Activated CD4-positive, alpha-beta T cell treated with anti-CD3 and anti-CD28 coated beads for 36 hours (primary cell): Measurements from ENCODE around the gene GDAP1L1. TPM values are rescaled to one million over a fixed set of nuclear protein-coding genes. Genes with fewer than 3 reads are reported as not detected.

ENCODE experiments used
- ATAC-seq: fragments of 200-7000 bp; cut with Tn5 transposase; one replicate; pipeline ENCODE4 v1.10.0; 2021; ENCODE audit warnings: mild to moderate bottlenecking, moderate library complexity
- CTCF ChIA-PET: fragments of 350-600 bp; sonication (Branson Sonifier 250); formaldehyde crosslinking; loops from one replicate; lab custom pipeline; 2021; ENCODE audit warnings: antibody characterized with exemption; lab: Charles Lee
- POLR2A ChIA-PET: fragments of 350-600 bp; sonication (Branson Sonifier 250); formaldehyde crosslinking; loops from one replicate; lab custom pipeline; 2021; ENCODE audit warnings: antibody characterized with exemption, inconsistent platforms; lab: Charles Lee
- DNase-seq: peaks from one replicate; pipeline ENCODE4 v3.0.0-alpha.2; 2020
- H3K27ac Mint-ChIP-seq: one replicate; pipeline ENCODE4 v1.8.0; 2021; ENCODE audit warnings: mixed read lengths
- H3K27me3 Mint-ChIP-seq: one replicate; pipeline ENCODE4 v1.8.0; 2021; ENCODE audit warnings: mixed read lengths
- H3K36me3 Mint-ChIP-seq: one replicate; pipeline ENCODE4 v1.8.0; 2021; ENCODE audit warnings: low read depth, mixed read lengths
- H3K4me1 Mint-ChIP-seq: one replicate; pipeline ENCODE4 v1.8.0; 2021; ENCODE audit warnings: mixed read lengths
- H3K4me3 Mint-ChIP-seq: one replicate; pipeline ENCODE4 v1.8.0; 2021; ENCODE audit warnings: mild to moderate bottlenecking, moderate library complexity, mixed read lengths
- H3K9me3 Mint-ChIP-seq: one replicate; pipeline ENCODE4 v1.8.0; 2021; ENCODE audit warnings: low read depth, mixed read lengths
- intact Hi-C, 2 experiments: fragments of 100-400 bp; cut with DNase I in 1 of 2; cut with micrococcal nuclease in 1 of 2; formaldehyde crosslinking; loops; one replicate each; pipeline versions ENCODE4 v1.14.2 to v1.15.1; 2022 to 2024; cut with DNase I, micrococcal nuclease
- total RNA-seq, 2 experiments: library from RNA; stranded (reverse); gene quantifications; one replicate each; pipeline ENCODE4 v1.2.3, GENCODE V29; 2021

Gene GDAP1L1
- total RNA-seq, 2 experiments from 2014 or later, result 0.74 to 0.89 TPM

DNA sequence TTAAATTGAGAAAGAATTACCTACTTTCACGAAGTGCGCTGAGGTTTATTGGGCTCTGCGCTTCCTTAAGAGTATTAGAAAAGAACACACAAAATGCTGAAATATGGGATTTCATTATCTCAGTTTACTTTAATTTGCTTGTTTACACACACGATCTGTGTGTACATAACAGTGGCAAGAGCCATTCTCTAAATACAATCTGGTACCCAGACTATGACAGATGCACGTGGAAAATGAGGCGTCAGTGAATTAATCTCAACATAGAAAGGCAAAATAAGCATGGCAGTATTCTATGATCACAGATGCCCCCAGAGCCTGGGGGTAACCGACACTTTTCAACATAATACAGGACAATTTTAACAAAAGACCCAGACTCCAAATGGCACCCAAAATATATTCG lies 55.6 kb downstream of the GDAP1L1 start:
- Mint-ChIP-seq H3K36me3 (peaks cover 2% of the 10 kb centered on the region), H3K27me3 (no peaks in the 10 kb centered on the region), H3K4me1 (peaks cover 5% of the 10 kb centered on the region), H3K4me3 (no peak overlapping the region), H3K9me3 (no peaks in the 10 kb centered on the region), H3K27ac (no peak overlapping the region)
- DNase-seq (no peak), ATAC-seq (no peak)
- ChIA-PET CTCF (interaction anchor here (0.7 to 3.7 kb wide), 2 partner anchors 8 to 87 kb away, joined by 3 to 19 read pairs; partner anchors contain the start of gene FITM2), POLR2A (no interaction called here)
- intact Hi-C loops, result no loop called here

GRCh38 chr20:44304383-44304782 lies 57.3 kb downstream of the GDAP1L1 start:
- intact Hi-C loops, result no loop called here
- DNase-seq, result no peak
- ChIA-PET CTCF (interaction anchor here (1.3 kb wide), 1 partner anchor 11 kb away, joined by 3 read pairs; no protein-coding TSS in a partner anchor), POLR2A (no interaction called here)
- no peak for ATAC-seq
- Mint-ChIP-seq H3K27me3 (no peaks in the 10 kb centered on the region), H3K27ac (no peak overlapping the region), H3K4me3 (no peak overlapping the region), H3K36me3 (peaks cover 2% of the 10 kb centered on the region), H3K9me3 (no peaks in the 10 kb centered on the region), H3K4me1 (peaks cover 8% of the 10 kb centered on the region)

DNA sequence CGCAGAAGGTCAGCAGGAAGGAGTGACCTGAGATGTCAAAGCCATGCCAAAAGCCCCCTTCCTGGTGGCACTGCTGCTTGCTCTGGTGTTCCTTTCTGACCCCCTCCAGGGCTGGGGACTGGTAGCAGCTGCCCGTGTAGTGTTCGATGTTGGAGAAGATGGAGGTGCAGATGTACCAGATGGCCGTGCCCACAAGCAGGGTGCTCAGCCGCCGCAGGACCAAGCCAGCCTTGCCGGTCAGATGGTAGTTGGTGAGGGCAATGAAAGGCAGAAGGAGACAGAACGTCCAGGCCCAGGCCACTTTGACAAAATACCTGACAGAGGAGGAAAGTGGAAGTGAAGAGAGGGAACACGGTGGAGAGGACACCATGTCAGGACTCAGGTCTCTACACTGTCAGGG lies 59.8 kb downstream of the GDAP1L1 start:
- Mint-ChIP-seq H3K4me1 (peaks cover 20% of the 10 kb centered on the region), H3K4me3 (no peak overlapping the region), H3K36me3 (peaks cover 1% of the 10 kb centered on the region), H3K27ac (no peak overlapping the region), H3K9me3 (no peaks in the 10 kb centered on the region), H3K27me3 (no peaks in the 10 kb centered on the region)
- DNase-seq (no peak), ATAC-seq (no peak)
- ChIA-PET CTCF (interaction anchor here (15.2 kb wide), 1 partner anchor 91 kb away, joined by 346 read pairs; no protein-coding TSS in a partner anchor), POLR2A (no interaction called here)
- intact Hi-C loops, result no loop called here

DNA sequence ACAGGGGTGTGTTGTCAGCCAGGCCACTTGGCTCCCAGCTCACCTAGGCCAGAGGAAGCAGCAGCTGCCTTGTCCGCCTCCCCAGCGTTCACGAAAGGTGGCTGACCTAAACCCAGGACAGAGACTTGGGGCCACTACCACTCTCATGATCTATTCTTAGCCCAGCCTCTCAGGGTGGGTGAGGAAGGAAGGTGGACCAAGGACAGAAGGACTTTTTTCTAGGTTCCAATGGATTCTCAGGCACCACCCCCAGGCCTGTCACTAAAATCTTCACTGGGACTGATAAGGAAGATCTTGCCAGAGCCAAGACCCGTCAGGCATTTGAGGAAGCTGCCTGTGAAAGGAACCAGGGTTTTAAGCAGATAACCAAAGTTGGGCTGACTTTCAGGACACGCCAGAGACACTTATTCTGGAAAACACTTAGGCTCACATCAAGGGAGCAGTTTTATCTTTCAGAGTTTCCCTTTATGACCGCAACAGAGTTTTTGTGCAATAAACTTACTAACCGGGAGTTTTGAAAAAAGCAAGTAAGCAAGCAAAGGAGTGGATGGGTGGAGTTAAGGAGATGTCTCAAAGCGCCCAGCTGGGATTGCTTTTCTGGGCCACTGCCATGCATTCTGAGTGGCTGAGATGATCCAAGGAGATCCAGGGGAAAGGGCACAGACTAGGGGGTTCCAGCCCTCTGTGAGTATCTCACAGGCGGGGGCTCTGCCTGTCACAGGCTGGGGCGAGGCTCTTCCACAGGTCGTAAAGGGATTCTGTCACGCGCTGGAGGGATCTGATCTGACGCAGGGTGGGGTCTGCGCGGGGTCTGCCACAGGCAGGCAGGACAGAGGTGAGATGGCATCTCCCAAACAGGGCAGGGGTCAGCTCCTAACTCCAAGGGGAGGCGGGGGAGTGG lies 62.9 kb downstream of the GDAP1L1 start:
- H3K4me1 Mint-ChIP-seq, result peaks cover 17% of the 10 kb centered on the region
- H3K4me3 Mint-ChIP-seq, result peak overlapping the region; percentile 86
- peaks cover 1% of the 10 kb centered on the region for H3K36me3 Mint-ChIP-seq
- peak; percentile 13 for DNase-seq
- no peaks in the 10 kb centered on the region for H3K9me3 Mint-ChIP-seq
- peak overlapping the region; percentile 66 for H3K27ac Mint-ChIP-seq
- POLR2A ChIA-PET, result interaction anchor here (0.7 to 2.2 kb wide), 4 partner anchors 91 to 301 kb away, joined by 3 to 11 read pairs (median 6); no protein-coding TSS in a partner anchor
- H3K27me3 Mint-ChIP-seq, result no peaks in the 10 kb centered on the region
- CTCF ChIA-PET, result interaction anchor here (0.5 to 15.2 kb wide), 12 partner anchors 9 to 723 kb away, joined by 3 to 346 read pairs (median 5); partner anchors contain the start of gene GDAP1L1
- no peak for ATAC-seq
- intact Hi-C loops, result loop anchor here (2.0 to 10.0 kb wide), 5 partner anchors 77 to 342 kb away; partner anchors contain the start of genes ADA (in 1 of the 2) and TTPAL (in 1 of the 2)

GRCh38 chr20:44310664-44311639 lies 63.8 kb downstream of the GDAP1L1 start, which contains the start of gene FITM2:
FITM2 (minus strand) TSS chr20:44311202; CDS start chr20:44311148, 54 bp downstream.
- Mint-ChIP-seq H3K27ac (peak within 1 kb of the TSS; percentile 66), H3K4me3 (peak within 1 kb of the TSS; percentile 86), H3K4me1 (peaks cover 17% of the 10 kb centered on the region), H3K36me3 (peaks cover 1% of the 10 kb centered on the region), H3K9me3 (no peaks in the 10 kb centered on the region), H3K27me3 (no peaks in the 10 kb centered on the region)
- ChIA-PET POLR2A (interaction anchor here (0.7 to 2.2 kb wide), 5 partner anchors 7 to 301 kb away, joined by 3 to 11 read pairs (median 3); no protein-coding TSS in a partner anchor), CTCF (interaction anchor here (0.5 to 15.2 kb wide), 23 partner anchors 9 to 1126 kb away, joined by 3 to 346 read pairs (median 4); partner anchors contain the start of gene GDAP1L1)
- intact Hi-C loops, result loop anchor here (1.0 to 10.0 kb wide), 10 partner anchors 15 to 854 kb away; partner anchors contain the start of genes ADA (in 1 of the 2), SRSF6 (in 1 of the 2) and TTPAL (in 1 of the 2)
- peak; percentile 96 for ATAC-seq
- peak; percentile 99 for DNase-seq

GRCh38 chr20:44314870-44315269 lies 67.8 kb downstream of the GDAP1L1 start:
- ChIA-PET POLR2A (no interaction called here), CTCF (interaction anchor here (0.6 to 15.2 kb wide), 4 partner anchors 10 to 99 kb away, joined by 3 to 346 read pairs (median 3); no protein-coding TSS in a partner anchor)
- Mint-ChIP-seq H3K27me3 (no peaks in the 10 kb centered on the region), H3K4me3 (no peak overlapping the region), H3K27ac (no peak overlapping the region), H3K36me3 (peaks cover 1% of the 10 kb centered on the region), H3K4me1 (peaks cover 9% of the 10 kb centered on the region), H3K9me3 (no peaks in the 10 kb centered on the region)
- ATAC-seq (no peak), DNase-seq (no peak)
- intact Hi-C loops, result loop anchor here (5.0 to 10.0 kb wide), 3 partner anchors 72 to 337 kb away; partner anchors contain the start of gene ADA (in 1 of the 2)

GRCh38 chr20:44319839-44320422 lies 72.8 kb downstream of the GDAP1L1 start:
- Mint-ChIP-seq H3K4me3 (no peak overlapping the region), H3K4me1 (no peaks in the 10 kb centered on the region), H3K27me3 (peaks cover 2% of the 10 kb centered on the region), H3K36me3 (no peaks in the 10 kb centered on the region), H3K27ac (no peak overlapping the region), H3K9me3 (no peaks in the 10 kb centered on the region)
- POLR2A ChIA-PET, result no interaction called here
- ATAC-seq (no peak), DNase-seq (no peak)
- CTCF ChIA-PET, result interaction anchor here (0.6 to 15.2 kb wide), 3 partner anchors 9 to 238 kb away, joined by 4 to 346 read pairs (median 7); partner anchors contain the start of gene FITM2
- intact Hi-C loops, result loop anchor here in 1 of 2 experiments (10.0 kb wide), 1 partner anchor 205 kb away; no protein-coding TSS in a partner anchor

DNA sequence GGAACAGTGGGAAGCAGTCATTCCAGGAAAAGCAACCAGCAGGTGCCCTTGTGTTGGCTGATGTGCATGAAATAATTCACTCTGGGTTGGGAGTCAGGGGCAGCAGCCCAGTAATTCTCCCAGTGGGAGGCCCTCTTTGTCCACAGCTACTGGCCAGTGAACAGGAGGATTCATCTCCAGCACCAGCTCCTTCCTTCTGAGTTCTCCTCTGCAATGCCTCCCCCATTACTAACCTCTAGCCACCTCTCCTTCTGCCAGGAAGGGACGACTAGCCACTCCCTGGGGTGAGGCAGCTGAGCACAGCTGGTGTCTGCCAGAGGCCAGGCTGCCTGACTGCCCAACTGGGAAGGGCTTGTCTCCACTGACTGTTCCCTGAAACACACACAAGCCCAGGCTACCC lies 77.2 kb downstream of the GDAP1L1 start:
- Mint-ChIP-seq H3K27ac (no peak overlapping the region), H3K36me3 (no peaks in the 10 kb centered on the region), H3K9me3 (no peaks in the 10 kb centered on the region), H3K27me3 (peaks cover 4% of the 10 kb centered on the region), H3K4me3 (no peak overlapping the region), H3K4me1 (no peaks in the 10 kb centered on the region)
- intact Hi-C loops, result no loop called here
- DNase-seq, result no peak
- ATAC-seq, result no peak
- POLR2A ChIA-PET, result no interaction called here
- CTCF ChIA-PET, result interaction anchor here (0.6 kb wide), 1 partner anchor 10 kb away, joined by 3 read pairs; no protein-coding TSS in a partner anchor

- no peaks in the 10 kb centered on the region for H3K36me3 Mint-ChIP-seq
- H3K9me3 Mint-ChIP-seq, result no peaks in the 10 kb centered on the region
- ATAC-seq (peak; percentile 64), DNase-seq (peak; percentile 56)
- H3K4me1 Mint-ChIP-seq, result no peaks in the 10 kb centered on the region
- intact Hi-C loops, result loop anchor here in 1 of 2 experiments (1.0 kb wide), 1 partner anchor 15 kb away; the partner anchor contains the start of gene FITM2
- CTCF ChIA-PET, result interaction anchor here (1.1 to 4.1 kb wide), 2 partner anchors 16 to 56 kb away, joined by 3 to 27 read pairs; partner anchors contain the start of gene FITM2
- H3K27me3 Mint-ChIP-seq, result peaks cover 7% of the 10 kb centered on the region
- no peak overlapping the region for H3K27ac Mint-ChIP-seq
- H3K4me3 Mint-ChIP-seq, result no peak overlapping the region
- POLR2A ChIA-PET, result interaction anchor here (0.6 to 1.0 kb wide), 2 partner anchors 32 to 108 kb away, joined by 3 to 4 read pairs; no protein-coding TSS in a partner anchor
Observed at GRCh38 chr20:44326391-44327159, 79.5 kb downstream of the GDAP1L1 start.
